ENCODE measurements around the gene C20orf202. TPM values are rescaled to one million over a fixed set of nuclear protein-coding genes. Genes with fewer than 3 reads are reported as not detected.

C20orf202 gene
- not detected in 2 replicates for polyA plus RNA-seq (2012; rRNA removed)
- polyA plus RNA-seq (2012; cell fraction: cytosol; rRNA removed), result 0.03 TPM in 2 replicates
- polyA plus RNA-seq (2012; cell fraction: nucleus; rRNA removed), result 0.05 TPM in 2 replicates

DNA sequence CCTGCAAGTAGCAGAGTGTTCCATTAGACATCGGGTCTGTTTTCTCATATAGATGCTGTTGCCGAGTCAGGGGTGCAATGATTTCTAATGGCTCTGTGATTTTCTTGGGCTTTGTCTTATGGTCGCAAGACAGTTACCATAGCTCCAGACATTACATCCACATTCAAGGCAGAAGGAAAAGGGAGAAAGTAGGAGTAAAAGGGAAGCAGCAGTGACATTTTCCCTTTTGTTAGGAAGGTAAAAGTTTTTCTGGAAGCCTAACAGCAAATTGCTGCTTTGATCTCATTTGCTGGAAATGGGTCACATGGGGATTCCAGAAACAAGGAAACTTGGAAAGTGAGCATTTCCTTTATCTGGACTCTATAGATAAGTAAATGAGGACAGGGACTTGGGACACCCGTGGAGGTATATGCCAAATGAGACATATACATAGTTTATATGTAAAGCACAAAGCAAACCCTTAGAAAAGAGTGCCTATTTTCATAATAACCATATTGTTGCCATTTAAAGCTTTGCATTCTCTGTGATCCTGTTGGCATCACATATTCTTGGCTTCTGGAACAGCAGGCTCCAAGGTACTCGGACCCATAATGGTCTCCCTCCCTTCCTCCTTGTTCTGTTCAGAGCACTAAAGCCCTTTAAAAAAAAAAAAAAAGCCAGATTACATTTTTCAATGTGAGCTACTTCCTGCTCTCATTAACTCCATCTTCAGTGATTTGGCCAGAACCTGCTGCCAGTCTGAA lies at the start of gene C20orf202:
TSS of gene C20orf202 (plus strand) at position 693 of the 743 bp plus-strand sequence. CDS start 132 bp downstream, outside the sequence.
- H3K27me3 ChIP-seq (ENCODE audit: insufficient read depth), result no peaks in the 10 kb centered on the region
- no peaks in the 10 kb centered on the region for H4K20me1 ChIP-seq (ENCODE audit: insufficient read depth)
- ChIA-PET CTCF (interaction anchor here (1.0 to 2.5 kb wide), 4 partner anchors 10 to 264 kb away, joined by 3 to 15 read pairs (median 4); partner anchors contain the start of gene NSFL1C), POLR2A (interaction anchor here (0.6 kb wide), 1 partner anchor 1492 kb away, joined by 7 read pairs; no protein-coding TSS in a partner anchor)
- no peaks in the 10 kb centered on the region for H3K79me2 ChIP-seq (ENCODE audit: insufficient read depth)
- H3K27ac ChIP-seq (ENCODE audit: low read depth in 2 of 2, low read length in 1 of 2), result no peak within 1 kb of the TSS
- H3F3A ChIP-seq (replicated peaks; ENCODE audit: insufficient read depth), result no peaks in the 10 kb centered on the region
- H3K4me2 ChIP-seq, result no peak within 1 kb of the TSS
- 53% methylated on average over 5 of the region's 5 CpGs for WGBS (ENCODE audit: low lambda C conversion rate)
- H3K9me3 ChIP-seq, result no peaks in the 10 kb centered on the region
- H3K9ac ChIP-seq, result no peak within 1 kb of the TSS
- no peaks in the 10 kb centered on the region for H3K36me3 ChIP-seq (replicated peaks in 1 of 2; ENCODE audit: control insufficient read depth in 1 of 2, insufficient read depth in 2 of 2, low read length in 1 of 2)
- no peaks in the 10 kb centered on the region for H3K4me1 ChIP-seq (ENCODE audit: control insufficient read depth in 1 of 2, insufficient read depth in 2 of 2, low read depth in 1 of 2, low read length in 1 of 2)
- no peak for DNase-seq
- TF ChIP-seq, protein P1, sequence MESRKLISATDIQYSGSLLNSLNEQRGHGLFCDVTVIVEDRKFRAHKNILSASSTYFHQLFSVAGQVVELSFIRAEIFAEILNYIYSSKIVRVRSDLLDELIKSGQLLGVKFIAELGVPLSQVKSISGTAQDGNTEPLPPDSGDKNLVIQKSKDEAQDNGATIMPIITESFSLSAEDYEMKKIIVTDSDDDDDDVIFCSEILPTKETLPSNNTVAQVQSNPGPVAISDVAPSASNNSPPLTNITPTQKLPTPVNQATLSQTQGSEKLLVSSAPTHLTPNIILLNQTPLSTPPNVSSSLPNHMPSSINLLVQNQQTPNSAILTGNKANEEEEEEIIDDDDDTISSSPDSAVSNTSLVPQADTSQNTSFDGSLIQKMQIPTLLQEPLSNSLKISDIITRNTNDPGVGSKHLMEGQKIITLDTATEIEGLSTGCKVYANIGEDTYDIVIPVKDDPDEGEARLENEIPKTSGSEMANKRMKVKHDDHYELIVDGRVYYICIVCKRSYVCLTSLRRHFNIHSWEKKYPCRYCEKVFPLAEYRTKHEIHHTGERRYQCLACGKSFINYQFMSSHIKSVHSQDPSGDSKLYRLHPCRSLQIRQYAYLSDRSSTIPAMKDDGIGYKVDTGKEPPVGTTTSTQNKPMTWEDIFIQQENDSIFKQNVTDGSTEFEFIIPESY (IDR thresholded peaks at IDR 0.05; ENCODE audit: borderline replicate concordance, low read depth), result no peak
- no peak for TF ChIP-seq YY1 (IDR thresholded peaks at IDR 0.05; ENCODE audit: low read depth)
- TF ChIP-seq, protein P2, sequence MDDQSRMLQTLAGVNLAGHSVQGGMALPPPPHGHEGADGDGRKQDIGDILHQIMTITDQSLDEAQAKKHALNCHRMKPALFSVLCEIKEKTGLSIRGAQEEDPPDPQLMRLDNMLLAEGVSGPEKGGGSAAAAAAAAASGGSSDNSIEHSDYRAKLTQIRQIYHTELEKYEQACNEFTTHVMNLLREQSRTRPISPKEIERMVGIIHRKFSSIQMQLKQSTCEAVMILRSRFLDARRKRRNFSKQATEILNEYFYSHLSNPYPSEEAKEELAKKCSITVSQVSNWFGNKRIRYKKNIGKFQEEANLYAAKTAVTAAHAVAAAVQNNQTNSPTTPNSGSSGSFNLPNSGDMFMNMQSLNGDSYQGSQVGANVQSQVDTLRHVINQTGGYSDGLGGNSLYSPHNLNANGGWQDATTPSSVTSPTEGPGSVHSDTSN (IDR thresholded peaks at IDR 0.05), result no peak
- TF ChIP-seq RXRA (IDR thresholded peaks at IDR 0.05; ENCODE audit: borderline replicate concordance, low read depth), result no peak
- TF ChIP-seq TCF12 (IDR thresholded peaks at IDR 0.05), result no peak
- TF ChIP-seq FOXJ3 (CRISPR knock-in tag; IDR thresholded peaks at IDR 0.05), result no peak
- TF ChIP-seq NFIC (IDR thresholded peaks at IDR 0.05; ENCODE audit: borderline replicate concordance), result no peak
- TF ChIP-seq CHD2 (IDR thresholded peaks at IDR 0.05; ENCODE audit: low read length, partially characterized antibody), result no peak
- no peak for TF ChIP-seq TEAD4 (IDR thresholded peaks at IDR 0.05; ENCODE audit: borderline replicate concordance, insufficient read depth)
- no peak for TF ChIP-seq FOSL2 (IDR thresholded peaks at IDR 0.05; ENCODE audit: borderline replicate concordance, low read depth)
- no peak for TF ChIP-seq FOXM1 (IDR thresholded peaks at IDR 0.05; ENCODE audit: low read depth)
- TF ChIP-seq MEF2A (IDR thresholded peaks at IDR 0.05; ENCODE audit: borderline replicate concordance, low read depth), result no peak
- TF ChIP-seq RFX5 (IDR thresholded peaks at IDR 0.05; ENCODE audit: low read length), result no peak
- no peaks in the 10 kb centered on the region for H3K9me2 ChIP-seq
- no peak within 1 kb of the TSS for H3K4me3 ChIP-seq (ENCODE audit: low read depth in 2 of 2, low read length in 1 of 2)
- H2AFZ ChIP-seq (ENCODE audit: low read depth), result no peak within 1 kb of the TSS

DNA sequence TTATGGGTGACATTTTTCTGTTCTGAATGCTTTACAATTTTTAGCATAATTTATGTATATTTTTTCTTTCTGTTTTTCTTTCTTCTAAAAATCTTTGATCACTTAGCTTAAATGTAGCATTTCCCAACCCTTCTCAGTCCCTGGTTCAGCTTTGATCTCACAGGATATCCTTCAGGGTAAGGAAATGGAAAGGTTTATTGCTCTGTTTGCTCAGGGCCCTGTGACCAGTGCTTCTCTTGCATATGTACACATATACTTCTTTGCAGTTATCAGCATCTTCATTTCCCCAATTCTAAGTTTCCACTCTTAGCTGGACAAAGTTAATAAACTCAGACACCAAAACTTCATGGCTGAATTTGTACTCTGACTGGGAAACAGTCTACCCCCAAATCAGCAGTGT lies 49.0 kb upstream of the C20orf202 start:
- H3K79me2 ChIP-seq (ENCODE audit: insufficient read depth), result peaks cover 16% of the 10 kb centered on the region
- DNase-seq, result no peak
- no peak overlapping the region for H3K4me3 ChIP-seq (ENCODE audit: low read depth in 2 of 2, low read length in 1 of 2)
- H3K9me2 ChIP-seq, result no peaks in the 10 kb centered on the region
- H2AFZ ChIP-seq (ENCODE audit: low read depth), result no peak overlapping the region
- CTCF ChIA-PET, result interaction anchor here (1.0 to 1.4 kb wide), 2 partner anchors 11 to 46 kb away, joined by 4 to 5 read pairs; no protein-coding TSS in a partner anchor
- no peak overlapping the region for H3K9ac ChIP-seq
- no peaks in the 10 kb centered on the region for H3K9me3 ChIP-seq
- no peaks in the 10 kb centered on the region for H3K4me1 ChIP-seq (ENCODE audit: control insufficient read depth in 1 of 2, insufficient read depth in 2 of 2, low read depth in 1 of 2, low read length in 1 of 2)
- POLR2A ChIA-PET, result no interaction called here
- H3K27ac ChIP-seq (ENCODE audit: low read depth in 2 of 2, low read length in 1 of 2), result no peak overlapping the region
- no peaks in the 10 kb centered on the region for H3F3A ChIP-seq (replicated peaks; ENCODE audit: insufficient read depth)
- H3K4me2 ChIP-seq, result no peak overlapping the region
- no peaks in the 10 kb centered on the region for H4K20me1 ChIP-seq (ENCODE audit: insufficient read depth)
- H3K27me3 ChIP-seq (ENCODE audit: insufficient read depth), result no peaks in the 10 kb centered on the region
- peaks cover 41 to 63% of the 10 kb centered on the region in 2 experiments for H3K36me3 ChIP-seq (replicated peaks in 1 of 2; ENCODE audit: control insufficient read depth in 1 of 2, insufficient read depth in 2 of 2, low read length in 1 of 2)
- no peak for TF ChIP-seq YY1 (IDR thresholded peaks at IDR 0.05; ENCODE audit: low read depth)
- TF ChIP-seq SMC3 (IDR thresholded peaks at IDR 0.05; ENCODE audit: low read depth, low read length), result no peak
- TF ChIP-seq, protein P3, sequence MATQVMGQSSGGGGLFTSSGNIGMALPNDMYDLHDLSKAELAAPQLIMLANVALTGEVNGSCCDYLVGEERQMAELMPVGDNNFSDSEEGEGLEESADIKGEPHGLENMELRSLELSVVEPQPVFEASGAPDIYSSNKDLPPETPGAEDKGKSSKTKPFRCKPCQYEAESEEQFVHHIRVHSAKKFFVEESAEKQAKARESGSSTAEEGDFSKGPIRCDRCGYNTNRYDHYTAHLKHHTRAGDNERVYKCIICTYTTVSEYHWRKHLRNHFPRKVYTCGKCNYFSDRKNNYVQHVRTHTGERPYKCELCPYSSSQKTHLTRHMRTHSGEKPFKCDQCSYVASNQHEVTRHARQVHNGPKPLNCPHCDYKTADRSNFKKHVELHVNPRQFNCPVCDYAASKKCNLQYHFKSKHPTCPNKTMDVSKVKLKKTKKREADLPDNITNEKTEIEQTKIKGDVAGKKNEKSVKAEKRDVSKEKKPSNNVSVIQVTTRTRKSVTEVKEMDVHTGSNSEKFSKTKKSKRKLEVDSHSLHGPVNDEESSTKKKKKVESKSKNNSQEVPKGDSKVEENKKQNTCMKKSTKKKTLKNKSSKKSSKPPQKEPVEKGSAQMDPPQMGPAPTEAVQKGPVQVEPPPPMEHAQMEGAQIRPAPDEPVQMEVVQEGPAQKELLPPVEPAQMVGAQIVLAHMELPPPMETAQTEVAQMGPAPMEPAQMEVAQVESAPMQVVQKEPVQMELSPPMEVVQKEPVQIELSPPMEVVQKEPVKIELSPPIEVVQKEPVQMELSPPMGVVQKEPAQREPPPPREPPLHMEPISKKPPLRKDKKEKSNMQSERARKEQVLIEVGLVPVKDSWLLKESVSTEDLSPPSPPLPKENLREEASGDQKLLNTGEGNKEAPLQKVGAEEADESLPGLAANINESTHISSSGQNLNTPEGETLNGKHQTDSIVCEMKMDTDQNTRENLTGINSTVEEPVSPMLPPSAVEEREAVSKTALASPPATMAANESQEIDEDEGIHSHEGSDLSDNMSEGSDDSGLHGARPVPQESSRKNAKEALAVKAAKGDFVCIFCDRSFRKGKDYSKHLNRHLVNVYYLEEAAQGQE (IDR thresholded peaks at IDR 0.05; ENCODE audit: low read depth, low read length), result no peak
- no peak for TF ChIP-seq RXRA (IDR thresholded peaks at IDR 0.05; ENCODE audit: borderline replicate concordance, low read depth)
- no peak for TF ChIP-seq NRF1 (IDR thresholded peaks at IDR 0.05; ENCODE audit: low read depth, low read length)
- no peak for TF ChIP-seq EZH2phosphoT487 (IDR thresholded peaks at IDR 0.05; ENCODE audit: borderline replicate concordance, low read depth)
- no peak for TF ChIP-seq JUND (IDR thresholded peaks at IDR 0.05)
- no peak for TF ChIP-seq GATA2 (CRISPR knock-in tag; IDR thresholded peaks at IDR 0.05)
- TF ChIP-seq GABPA (IDR thresholded peaks at IDR 0.05; ENCODE audit: low read depth), result no peak
- no peak for TF ChIP-seq ELF1 (IDR thresholded peaks at IDR 0.05)
- TF ChIP-seq SIN3A (IDR thresholded peaks at IDR 0.05; ENCODE audit: borderline replicate concordance, low read depth, low read length), result no peak
- no peak for TF ChIP-seq RCOR1 (IDR thresholded peaks at IDR 0.05; ENCODE audit: low read length)
- TF ChIP-seq NFIC (IDR thresholded peaks at IDR 0.05; ENCODE audit: borderline replicate concordance), result no peak

Measured in SK-N-SH (cell line).